Measurements from ENCODE around the gene UBQLN1. TPM values are rescaled to one million over a fixed set of nuclear protein-coding genes. Genes with fewer than 3 reads are reported as not detected.
"Not testable (repeated sequence)": the region's sequence is repeated elsewhere in the genome, so short reads cannot be mapped to it uniquely, and the experiment has no call there.

Gene UBQLN1
- 126 and 152 TPM in 2 replicates for total RNA-seq (2014; rRNA removed; shearing (Covaris generic))

DNA sequence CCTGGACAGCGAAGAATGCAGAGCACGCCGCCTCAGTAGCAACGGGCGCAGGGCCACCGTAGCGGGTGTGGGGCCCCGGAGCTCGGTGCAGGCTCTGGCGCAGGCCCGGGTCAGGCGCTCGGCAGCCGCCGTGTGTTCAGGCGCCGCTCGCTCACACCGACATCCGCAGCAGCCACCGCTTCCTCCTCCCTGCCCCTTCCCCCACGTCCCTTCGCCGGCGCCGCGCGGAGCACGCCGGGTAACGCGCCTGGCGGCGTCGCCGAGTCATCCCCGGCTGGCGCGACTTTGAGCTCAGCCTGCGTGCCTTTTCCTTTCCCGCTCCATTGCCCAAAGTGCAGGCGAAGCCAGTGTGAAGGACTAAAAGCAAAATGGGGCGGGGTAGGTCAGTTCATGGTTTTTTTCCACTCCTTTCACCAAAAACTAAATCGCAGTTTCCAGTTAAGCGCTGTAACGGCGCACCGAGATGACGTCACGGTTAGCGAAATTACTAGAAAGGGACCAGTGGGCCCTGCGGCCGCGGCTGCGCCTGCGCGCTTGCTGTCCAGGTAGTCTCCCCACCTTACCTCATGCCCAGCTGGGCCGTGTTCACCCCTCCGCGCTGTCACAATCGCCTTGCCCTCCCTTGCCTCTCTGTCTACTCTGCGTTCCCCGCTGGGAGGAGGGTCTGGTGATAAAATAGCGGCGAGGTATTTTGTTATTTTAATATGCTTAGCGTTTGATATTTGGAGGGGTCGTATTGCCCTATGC lies at the start of gene UBQLN1:
TSS of gene UBQLN1 (minus strand) at position 191 of the 747 bp plus-strand sequence. CDS start 279 bp downstream, outside the sequence.
- no peaks in the 10 kb centered on the region; the same call in 1 of the 2 replicates for H3K36me3 ChIP-seq (replicated peaks; ENCODE audit: control insufficient read depth, insufficient read depth, low read length)
- no peaks in the 10 kb centered on the region for H3K27me3 ChIP-seq (ENCODE audit: control insufficient read depth, insufficient read depth, low read length)
- peak; percentile 95 for DNase-seq
- H3K4me3 ChIP-seq (ENCODE audit: insufficient read depth, low read depth, low read length), result peak within 1 kb of the TSS; percentile 100

DNA sequence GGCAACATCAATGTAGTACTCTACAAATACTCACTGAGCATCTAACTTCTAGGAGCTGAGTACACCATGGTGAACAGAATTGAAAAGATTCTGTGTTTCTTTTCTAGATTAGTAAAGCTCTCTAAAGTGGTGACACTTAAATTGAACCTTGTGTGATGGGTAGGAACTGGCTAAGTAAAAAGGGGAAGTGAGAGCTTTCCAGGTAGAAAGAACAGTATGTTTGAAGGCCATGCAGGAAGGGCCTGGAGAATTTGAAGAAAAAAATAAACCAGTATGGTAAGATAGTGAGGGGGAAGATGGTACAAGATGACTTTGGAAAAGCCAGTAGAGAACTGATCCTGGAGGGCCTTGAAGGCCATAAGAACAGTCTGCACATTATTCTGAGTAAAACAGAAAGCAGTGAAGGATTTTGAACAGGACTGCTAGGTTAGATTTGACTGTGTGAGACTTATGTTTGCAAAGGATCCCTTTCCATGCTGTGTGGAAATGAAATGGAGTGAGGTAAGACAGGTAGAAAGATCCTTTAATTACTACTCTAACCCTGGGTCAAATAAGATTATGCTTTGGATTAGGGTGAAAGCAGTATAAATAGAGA lies 46.7 kb upstream of the UBQLN1 start:
- Histone ChIP-seq H3K27me3 (ENCODE audit: control insufficient read depth, insufficient read depth, low read length) (no peaks in the 10 kb centered on the region), H3K36me3 (replicated peaks; ENCODE audit: control insufficient read depth, insufficient read depth, low read length) (no peaks in the 10 kb centered on the region), H3K4me3 (ENCODE audit: insufficient read depth, low read depth, low read length) (no peak overlapping the region)
- no peak for DNase-seq

DNA sequence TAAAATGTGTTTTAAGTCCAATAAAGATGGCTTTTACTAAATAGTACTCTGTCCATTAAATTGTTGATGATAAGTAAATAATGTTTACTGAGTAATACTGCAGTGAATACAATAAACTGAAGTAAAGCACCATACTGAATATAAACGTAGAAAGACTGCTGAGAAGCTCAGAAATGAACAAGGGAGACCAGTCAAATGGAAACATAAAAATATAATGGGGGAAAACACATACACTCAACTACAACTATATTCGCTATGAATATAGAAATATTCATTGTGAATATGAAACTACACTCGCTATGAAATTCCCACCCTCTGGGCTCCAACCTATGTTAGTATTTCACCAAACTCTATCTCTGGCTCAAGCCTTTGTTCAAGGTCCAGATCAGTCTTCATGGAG lies 41.9 kb upstream of the UBQLN1 start:
- no peaks in the 10 kb centered on the region for H3K36me3 ChIP-seq (replicated peaks; ENCODE audit: control insufficient read depth, insufficient read depth, low read length)
- no peak overlapping the region for H3K4me3 ChIP-seq (ENCODE audit: insufficient read depth, low read depth, low read length)
- no peak for DNase-seq
- no peaks in the 10 kb centered on the region for H3K27me3 ChIP-seq (ENCODE audit: control insufficient read depth, insufficient read depth, low read length)

GRCh38 chr9:83744206-83744605 lies 36.4 kb upstream of the UBQLN1 start:
- Histone ChIP-seq H3K27me3 (ENCODE audit: control insufficient read depth, insufficient read depth, low read length) (no peaks in the 10 kb centered on the region), H3K4me3 (ENCODE audit: insufficient read depth, low read depth, low read length) (no peak overlapping the region), H3K36me3 (replicated peaks; ENCODE audit: control insufficient read depth, insufficient read depth, low read length) (no peaks in the 10 kb centered on the region)
- DNase-seq, result no peak

DNA sequence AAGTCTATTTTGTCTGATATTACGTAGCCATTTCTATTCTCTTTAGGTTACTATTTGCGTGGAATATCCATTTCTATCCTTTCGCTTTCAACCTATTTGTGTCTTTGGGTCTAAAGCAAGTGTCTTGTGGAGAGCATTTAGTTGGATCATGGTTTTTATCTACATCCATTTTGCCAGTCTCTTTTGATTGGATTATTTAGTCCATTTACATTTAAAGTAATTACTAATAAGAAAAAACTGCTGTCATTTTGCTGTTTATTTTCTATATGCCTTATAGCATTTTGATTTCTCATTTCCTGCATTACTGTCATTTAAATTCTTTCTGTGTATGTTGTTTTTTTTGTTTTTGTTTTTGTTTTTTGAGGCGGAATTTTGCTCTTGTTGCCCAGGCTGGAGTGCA lies 26.0 kb upstream of the UBQLN1 start:
- Histone ChIP-seq H3K27me3 (ENCODE audit: control insufficient read depth, insufficient read depth, low read length) (no peaks in the 10 kb centered on the region), H3K4me3 (ENCODE audit: insufficient read depth, low read depth, low read length) (no peak overlapping the region), H3K36me3 (replicated peaks; ENCODE audit: control insufficient read depth, insufficient read depth, low read length) (no peaks in the 10 kb centered on the region)
- no peak for DNase-seq

GRCh38 chr9:83728591-83729368 lies 21.0 kb upstream of the UBQLN1 start:
- not testable (repeated sequence) for H3K27me3 ChIP-seq (ENCODE audit: control insufficient read depth, insufficient read depth, low read length); H3K4me3 ChIP-seq (ENCODE audit: insufficient read depth, low read depth, low read length); H3K36me3 ChIP-seq (replicated peaks; ENCODE audit: control insufficient read depth, insufficient read depth, low read length); DNase-seq

DNA sequence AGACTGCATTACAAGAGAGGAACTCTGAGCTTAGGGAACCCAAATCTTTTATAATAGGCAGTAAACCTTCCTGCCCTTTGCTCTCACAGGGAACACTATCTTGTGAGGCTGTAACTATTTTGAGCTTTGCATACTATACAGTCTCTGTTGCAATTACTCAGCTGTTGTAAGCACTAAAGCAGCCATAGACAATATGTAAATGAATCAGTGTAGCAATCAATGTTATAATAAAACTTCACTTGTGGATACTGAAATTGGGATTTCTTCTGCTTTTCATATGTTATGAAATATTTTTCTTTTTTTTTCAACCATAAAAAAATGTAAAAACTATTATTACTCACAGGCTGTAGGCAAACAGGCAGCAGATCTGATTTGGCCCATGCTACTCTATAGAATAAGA lies 16.7 kb upstream of the UBQLN1 start:
- DNase-seq, result no peak
- Histone ChIP-seq H3K27me3 (ENCODE audit: control insufficient read depth, insufficient read depth, low read length) (no peaks in the 10 kb centered on the region), H3K4me3 (ENCODE audit: insufficient read depth, low read depth, low read length) (no peak overlapping the region), H3K36me3 (replicated peaks; ENCODE audit: control insufficient read depth, insufficient read depth, low read length) (no peaks in the 10 kb centered on the region)

DNA sequence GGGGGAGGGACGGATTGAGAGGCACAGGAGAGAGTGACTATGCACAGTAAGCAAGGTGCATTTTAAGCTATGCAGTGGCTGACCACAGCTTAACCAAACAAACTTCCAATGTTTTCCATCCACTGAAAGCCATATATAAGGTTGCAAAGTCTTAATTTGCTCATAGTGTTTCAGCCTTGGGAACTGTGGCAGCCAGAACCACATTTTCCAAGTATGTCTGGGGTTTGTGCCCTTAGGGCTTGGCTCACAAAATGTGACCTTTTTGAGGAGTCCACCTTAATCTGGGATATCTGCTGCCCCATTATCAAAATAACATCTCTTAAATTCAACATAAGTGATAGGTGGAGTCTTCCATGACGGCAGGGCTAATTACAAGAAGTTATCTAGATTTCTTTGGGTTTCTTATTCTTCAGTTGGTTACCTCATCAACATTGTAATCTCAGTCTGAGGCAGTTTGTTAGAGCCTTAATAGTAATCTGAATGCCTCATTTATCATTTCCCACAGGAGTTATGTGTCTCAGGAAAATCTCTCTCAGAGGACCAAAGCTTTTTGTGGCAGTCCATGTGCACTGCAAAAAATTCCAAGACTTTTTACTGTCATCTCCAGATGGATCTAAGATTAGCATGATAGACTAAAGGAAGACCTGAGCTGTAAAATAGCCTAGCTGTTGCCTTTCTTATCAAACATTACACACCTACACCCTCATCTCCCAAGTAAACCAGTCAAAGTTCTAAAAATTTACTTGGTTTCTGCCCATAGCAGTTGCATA lies 15.2 kb upstream of the UBQLN1 start:
- no peak overlapping the region for H3K4me3 ChIP-seq (ENCODE audit: insufficient read depth, low read depth, low read length)
- DNase-seq, result no peak
- no peaks in the 10 kb centered on the region for H3K27me3 ChIP-seq (ENCODE audit: control insufficient read depth, insufficient read depth, low read length)
- H3K36me3 ChIP-seq (replicated peaks; ENCODE audit: control insufficient read depth, insufficient read depth, low read length), result no peaks in the 10 kb centered on the region

GRCh38 chr9:83721509-83721908 lies 13.8 kb upstream of the UBQLN1 start:
- Histone ChIP-seq H3K4me3 (ENCODE audit: insufficient read depth, low read depth, low read length) (no peak overlapping the region), H3K27me3 (ENCODE audit: control insufficient read depth, insufficient read depth, low read length) (no peaks in the 10 kb centered on the region), H3K36me3 (replicated peaks; ENCODE audit: control insufficient read depth, insufficient read depth, low read length) (no peaks in the 10 kb centered on the region)
- DNase-seq, result no peak

- no peak for DNase-seq
- H3K36me3 ChIP-seq (replicated peaks; ENCODE audit: control insufficient read depth, insufficient read depth, low read length), result no peaks in the 10 kb centered on the region
- H3K27me3 ChIP-seq (ENCODE audit: control insufficient read depth, insufficient read depth, low read length), result no peaks in the 10 kb centered on the region
- H3K4me3 ChIP-seq (ENCODE audit: insufficient read depth, low read depth, low read length), result no peak overlapping the region
Measured at GRCh38 chr9:83715794-83716193, 8.0 kb upstream of the UBQLN1 start.

GRCh38 chr9:83715221-83715620 lies 7.5 kb upstream of the UBQLN1 start:
- H3K4me3 ChIP-seq (ENCODE audit: insufficient read depth, low read depth, low read length), result no peak overlapping the region

GRCh38 chr9:83714329-83714728 lies 6.6 kb upstream of the UBQLN1 start:
- no peak for DNase-seq
- Histone ChIP-seq H3K36me3 (replicated peaks; ENCODE audit: control insufficient read depth, insufficient read depth, low read length) (no peaks in the 10 kb centered on the region), H3K27me3 (ENCODE audit: control insufficient read depth, insufficient read depth, low read length) (no peaks in the 10 kb centered on the region), H3K4me3 (ENCODE audit: insufficient read depth, low read depth, low read length) (no peak overlapping the region)

More at GRCh38 chr9:83715221-83715620, 7.5 kb upstream of the UBQLN1 start:
- no peaks in the 10 kb centered on the region for H3K36me3 ChIP-seq (replicated peaks; ENCODE audit: control insufficient read depth, insufficient read depth, low read length)
- no peak for DNase-seq
- H3K27me3 ChIP-seq (ENCODE audit: control insufficient read depth, insufficient read depth, low read length), result no peaks in the 10 kb centered on the region

DNA sequence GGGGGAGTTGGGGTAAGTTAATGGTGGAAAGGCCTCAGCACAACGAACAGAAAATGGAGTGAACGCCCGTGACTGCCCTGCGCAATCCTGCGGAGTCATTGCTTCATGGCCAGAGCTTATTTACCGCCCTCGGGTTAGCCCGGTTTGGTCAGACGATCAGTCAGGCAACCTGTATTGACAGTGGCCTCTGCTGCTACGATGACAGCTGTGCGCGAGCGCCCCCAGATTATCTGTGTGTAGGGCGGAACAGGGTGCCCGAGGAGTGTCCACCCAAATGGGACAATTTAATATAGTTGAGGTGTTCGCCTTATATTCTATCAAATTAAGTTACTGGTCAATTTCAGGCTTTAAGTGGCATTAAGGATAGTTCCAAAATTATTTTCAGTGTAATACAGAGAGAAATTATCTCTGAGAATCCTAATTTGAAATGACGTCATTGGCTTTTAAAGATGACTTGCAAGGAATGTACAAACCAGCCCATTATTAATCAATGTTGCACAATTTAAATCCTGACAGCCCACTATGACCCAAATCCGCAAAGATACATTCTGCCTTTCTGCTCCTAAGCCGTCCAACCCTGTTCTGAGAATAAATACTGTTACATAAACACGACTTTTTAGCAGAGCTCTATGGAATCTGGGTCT lies 879 bp upstream of the UBQLN1 start:
- no peaks in the 10 kb centered on the region for H3K27me3 ChIP-seq (ENCODE audit: control insufficient read depth, insufficient read depth, low read length)
- H3K4me3 ChIP-seq (ENCODE audit: insufficient read depth, low read depth, low read length), result peak overlapping the region; percentile 100
- peak; percentile 62 for DNase-seq
- H3K36me3 ChIP-seq (replicated peaks; ENCODE audit: control insufficient read depth, insufficient read depth, low read length), result no peaks in the 10 kb centered on the region; the same call in 1 of the 2 replicates

DNA sequence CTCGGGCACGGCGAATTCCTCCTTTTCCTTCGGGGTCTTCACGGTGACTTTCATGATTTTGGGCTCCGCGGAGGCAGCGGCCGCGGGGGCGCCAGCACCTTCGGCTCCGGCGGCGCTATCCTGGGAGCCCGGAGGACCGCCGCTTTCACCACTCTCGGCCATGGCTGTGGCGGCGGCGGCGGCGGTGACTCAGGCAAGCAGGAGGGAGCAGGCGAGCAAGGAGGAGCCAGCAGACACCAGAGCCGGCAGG lies 315 bp downstream of the UBQLN1 start:
- no peaks in the 10 kb centered on the region for H3K27me3 ChIP-seq (ENCODE audit: control insufficient read depth, insufficient read depth, low read length)
- DNase-seq, result no peak
- H3K4me3 ChIP-seq (ENCODE audit: insufficient read depth, low read depth, low read length), result peak overlapping the region; percentile 100
- no peaks in the 10 kb centered on the region; the same call in 1 of the 2 replicates for H3K36me3 ChIP-seq (replicated peaks; ENCODE audit: control insufficient read depth, insufficient read depth, low read length)

Measured in H7 (cell line).